SJCRH30 (cell line): Measurements from ENCODE around the gene PAGE5. TPM values are rescaled to one million over a fixed set of nuclear protein-coding genes. Genes with fewer than 3 reads are reported as not detected.

ENCODE experiments used
- DNase-seq, 2 experiments: peaks; one replicate each; pipeline ENCODE4 v3.0.0-alpha.2; 2015 to 2020
- H3K27ac ChIP-seq: fragments of 250-450 bp; sonication (Bioruptor Pico); 2 replicates; pipeline ENCODE4 v1.5.1; 2020; ENCODE audit warnings: mild to moderate bottlenecking, moderate library complexity
- H3K27me3 ChIP-seq: fragments of 250-450 bp; sonication (Bioruptor Pico); 2 replicates; pipeline ENCODE4 v1.5.1; 2020; ENCODE audit warnings: mild to moderate bottlenecking, moderate library complexity
- H3K36me3 ChIP-seq: fragments of 250-450 bp; sonication (Bioruptor Pico); 2 replicates; pipeline ENCODE4 v1.5.1; 2020; ENCODE audit warnings: mild to moderate bottlenecking, moderate library complexity
- H3K4me1 ChIP-seq: fragments of 250-450 bp; sonication (Bioruptor Pico); 2 replicates; pipeline ENCODE4 v1.5.1; 2020; ENCODE audit warnings: mild to moderate bottlenecking, moderate library complexity
- H3K4me3 ChIP-seq: fragments of 250-450 bp; sonication (Bioruptor Pico); 2 replicates; pipeline ENCODE4 v1.5.1; 2020; ENCODE audit warnings: mild to moderate bottlenecking, moderate library complexity
- H3K9me3 ChIP-seq: fragments of 250-450 bp; sonication (Bioruptor Pico); replicated peaks from 2 replicates; pipeline ENCODE4 v1.5.1; 2020; ENCODE audit warnings: mild to moderate bottlenecking, moderate library complexity
- total RNA-seq: library from RNA; depleted of rRNA; stranded (reverse); fragments of >200 nt; shearing (Covaris generic); gene quantifications from 2 replicates; pipeline ENCODE4 v1.2.3, GENCODE V29; 2014; rRNA removed

PAGE5 gene
- total RNA-seq, result not detected in 2 replicates

- no peaks in the 10 kb centered on the region for H3K9me3 ChIP-seq
- no peaks in the 10 kb centered on the region for H3K27me3 ChIP-seq
- H3K27ac ChIP-seq, result no peak within 1 kb of the TSS
- no peak for DNase-seq
- no peaks in the 10 kb centered on the region for H3K36me3 ChIP-seq
- H3K4me1 ChIP-seq, result no peaks in the 10 kb centered on the region
- H3K4me3 ChIP-seq, result no peak within 1 kb of the TSS
These were observed at the start of gene PAGE5 for GRCh38 chrX:55220119-55220794. Gene PAGE5 (plus strand): TSS chrX:55220346. CDS start chrX:55221383, 1,037 bp downstream.

DNA sequence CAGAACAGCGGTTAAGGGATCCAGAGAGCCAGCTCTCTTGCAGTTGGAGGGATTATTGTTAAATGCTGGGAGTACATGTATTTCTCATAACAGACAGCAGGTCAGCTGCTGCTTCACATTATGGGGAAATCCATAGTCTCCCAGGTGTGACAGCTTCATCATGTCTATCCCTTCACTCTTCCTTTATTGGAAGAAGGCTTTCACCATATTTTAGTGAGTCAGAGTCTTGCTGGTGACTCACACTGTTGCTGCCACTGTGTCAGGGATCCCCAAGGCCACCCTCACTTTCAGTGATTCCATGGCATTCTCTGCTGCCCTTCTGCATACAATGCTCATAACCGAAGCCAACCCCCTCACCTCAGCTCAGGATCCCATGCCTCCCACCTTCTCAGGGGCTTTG is 32.9 kb upstream of the PAGE5 start:
- Histone ChIP-seq H3K36me3 (no peaks in the 10 kb centered on the region), H3K27me3 (no peaks in the 10 kb centered on the region), H3K4me3 (no peak overlapping the region), H3K9me3 (no peaks in the 10 kb centered on the region), H3K27ac (no peak overlapping the region), H3K4me1 (no peaks in the 10 kb centered on the region)
- DNase-seq, result no peak

DNA sequence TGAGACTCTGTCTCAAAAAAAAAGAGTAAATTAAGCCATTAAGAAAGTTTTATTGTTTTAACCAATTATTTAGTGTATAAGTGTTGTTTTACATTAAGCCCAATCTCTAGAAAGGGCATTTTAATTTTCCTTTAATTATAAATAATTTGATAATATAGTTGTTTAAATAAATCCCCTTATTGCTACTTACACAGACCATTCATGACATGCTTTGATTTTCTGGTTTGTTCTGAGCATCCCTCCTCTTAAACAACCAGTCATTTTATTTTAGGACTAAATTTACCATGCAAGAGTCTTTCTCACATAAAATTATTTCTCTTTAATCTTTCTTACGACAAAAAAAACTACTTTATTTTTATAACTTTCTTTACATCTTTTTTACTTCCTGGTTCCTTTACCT is 23.5 kb upstream of the PAGE5 start:
- Histone ChIP-seq H3K27me3 (no peaks in the 10 kb centered on the region), H3K4me1 (no peaks in the 10 kb centered on the region), H3K36me3 (no peaks in the 10 kb centered on the region), H3K9me3 (no peaks in the 10 kb centered on the region), H3K4me3 (no peak overlapping the region), H3K27ac (no peak overlapping the region)
- DNase-seq, result no peak

GRCh38 chrX:55201930-55202579 is 18.1 kb upstream of the PAGE5 start:
- H3K27ac ChIP-seq, result no peak overlapping the region
- H3K4me1 ChIP-seq, result no peaks in the 10 kb centered on the region
- DNase-seq, result no peak
- no peaks in the 10 kb centered on the region for H3K27me3 ChIP-seq
- H3K9me3 ChIP-seq, result no peaks in the 10 kb centered on the region
- H3K4me3 ChIP-seq, result no peak overlapping the region
- no peaks in the 10 kb centered on the region for H3K36me3 ChIP-seq

GRCh38 chrX:55206162-55206941 is 13.8 kb upstream of the PAGE5 start:
- no peak overlapping the region for H3K4me3 ChIP-seq
- H3K4me1 ChIP-seq, result no peaks in the 10 kb centered on the region
- H3K27me3 ChIP-seq, result no peaks in the 10 kb centered on the region
- H3K36me3 ChIP-seq, result no peaks in the 10 kb centered on the region
- H3K9me3 ChIP-seq, result no peaks in the 10 kb centered on the region
- no peak for DNase-seq
- no peak overlapping the region for H3K27ac ChIP-seq

DNA sequence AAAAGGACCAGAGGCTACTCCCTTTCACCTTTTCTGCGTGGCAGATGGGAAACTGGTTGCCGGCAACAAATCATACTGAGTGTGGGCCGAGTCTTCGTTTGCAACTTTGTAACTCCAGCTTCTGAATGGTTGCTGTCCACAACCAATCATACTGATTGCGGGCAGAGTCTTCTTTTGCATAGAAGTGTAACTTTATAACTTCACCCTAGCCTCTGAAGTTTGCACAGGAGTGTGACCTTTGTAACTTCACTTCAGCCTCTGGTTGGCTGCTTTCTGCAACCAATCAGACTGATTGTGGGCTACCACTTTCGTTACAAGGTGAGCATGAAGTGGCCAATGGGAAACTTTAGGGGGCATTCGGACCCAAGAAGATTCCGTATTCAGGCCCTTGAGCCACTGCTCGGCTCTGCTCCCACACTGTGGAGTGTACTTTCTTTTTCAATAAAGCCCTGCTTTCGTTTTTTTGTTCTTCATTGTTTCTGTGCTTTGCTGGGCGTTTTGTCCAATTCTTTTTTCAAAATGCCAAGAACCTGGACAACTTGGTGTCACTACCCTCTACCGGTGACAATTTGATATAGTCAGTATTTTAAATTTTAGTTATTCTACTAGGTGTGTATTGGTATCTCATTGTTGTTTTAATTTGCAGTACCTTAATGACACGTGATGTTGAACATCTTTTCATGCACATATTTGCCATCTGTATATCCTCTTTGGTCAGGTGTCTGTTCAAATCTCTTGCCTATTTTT is 9.0 kb upstream of the PAGE5 start:
- Histone ChIP-seq H3K27ac (no peak overlapping the region), H3K27me3 (no peaks in the 10 kb centered on the region), H3K4me1 (no peaks in the 10 kb centered on the region), H3K9me3 (no peaks in the 10 kb centered on the region), H3K4me3 (no peak overlapping the region), H3K36me3 (no peaks in the 10 kb centered on the region)
- DNase-seq, result no peak

- DNase-seq, result no peak
- Histone ChIP-seq H3K27ac (no peak overlapping the region), H3K36me3 (no peaks in the 10 kb centered on the region), H3K9me3 (no peaks in the 10 kb centered on the region), H3K4me1 (no peaks in the 10 kb centered on the region), H3K27me3 (no peaks in the 10 kb centered on the region), H3K4me3 (no peak overlapping the region)
These were observed 6.8 kb upstream of the PAGE5 start for GRCh38 chrX:55213381-55213780.

- H3K27me3 ChIP-seq, result no peaks in the 10 kb centered on the region
- H3K4me1 ChIP-seq, result no peaks in the 10 kb centered on the region
- H3K36me3 ChIP-seq, result no peaks in the 10 kb centered on the region
- H3K27ac ChIP-seq, result no peak overlapping the region
- H3K4me3 ChIP-seq, result no peak overlapping the region
- no peak for DNase-seq
- no peaks in the 10 kb centered on the region for H3K9me3 ChIP-seq
These were observed 20.7 kb downstream of the PAGE5 start for GRCh38 chrX:55240788-55241340.

- no peak overlapping the region for H3K27ac ChIP-seq
- DNase-seq, result no peak
- H3K4me3 ChIP-seq, result no peak overlapping the region
- H3K9me3 ChIP-seq, result no peaks in the 10 kb centered on the region
- H3K27me3 ChIP-seq, result no peaks in the 10 kb centered on the region
- H3K36me3 ChIP-seq, result no peaks in the 10 kb centered on the region
- H3K4me1 ChIP-seq, result no peaks in the 10 kb centered on the region
These were observed 33.4 kb downstream of the PAGE5 start for GRCh38 chrX:55253528-55253927.

DNA sequence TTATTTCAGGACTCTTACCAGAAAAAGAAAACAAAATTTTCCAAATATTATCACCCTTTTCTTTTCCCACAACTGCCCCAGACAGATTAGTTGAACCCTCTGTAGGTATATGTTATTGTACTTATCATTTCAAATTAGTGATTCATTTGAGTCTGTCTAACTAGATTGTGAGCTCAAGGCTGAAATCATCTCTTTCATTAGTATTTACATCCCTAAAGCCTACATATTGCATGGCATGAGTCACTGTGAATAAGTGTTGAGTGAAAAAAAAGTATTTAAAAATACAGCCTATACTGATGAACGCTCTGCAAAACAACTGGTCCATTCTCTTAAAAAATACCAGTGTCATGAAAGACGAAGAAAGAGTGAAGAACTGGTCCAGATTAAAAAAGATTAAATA is 40.7 kb downstream of the PAGE5 start:
- H3K36me3 ChIP-seq, result no peaks in the 10 kb centered on the region
- H3K27me3 ChIP-seq, result no peaks in the 10 kb centered on the region
- H3K4me3 ChIP-seq, result no peak overlapping the region
- H3K4me1 ChIP-seq, result no peaks in the 10 kb centered on the region
- no peak overlapping the region for H3K27ac ChIP-seq
- no peaks in the 10 kb centered on the region for H3K9me3 ChIP-seq
- DNase-seq, result no peak

DNA sequence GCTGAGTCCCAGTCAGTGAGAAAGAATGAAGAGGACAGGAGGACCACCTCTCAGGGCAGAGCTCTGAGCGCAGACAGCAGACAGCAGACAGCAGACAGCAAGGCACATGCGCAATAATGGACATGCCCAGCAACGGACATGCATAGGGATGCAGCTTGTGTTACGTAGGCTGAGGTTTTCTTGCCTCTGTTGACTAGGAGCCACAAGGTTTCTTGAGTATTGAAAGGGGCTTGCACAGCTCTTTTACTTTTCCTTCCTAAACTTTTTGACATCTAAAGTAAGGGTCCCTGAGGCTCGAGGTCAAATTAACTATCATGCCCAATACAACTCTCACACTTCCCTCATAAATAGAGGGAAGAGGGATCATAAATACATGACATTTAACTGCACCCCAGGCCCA is 44.7 kb downstream of the PAGE5 start, which contains the start of gene PAGE3:
Gene PAGE3 (minus strand): TSS at position 101 of the 400 bp plus-strand sequence. CDS start 1,013 bp downstream, outside the sequence.
- Histone ChIP-seq H3K4me1 (no peaks in the 10 kb centered on the region), H3K4me3 (no peak within 1 kb of the TSS), H3K27me3 (no peaks in the 10 kb centered on the region)

More for the DNA sequence above, 44.7 kb downstream of the PAGE5 start, which contains the start of gene PAGE3:
- no peak for DNase-seq
- H3K36me3 ChIP-seq, result no peaks in the 10 kb centered on the region
- no peak within 1 kb of the TSS for H3K27ac ChIP-seq
- H3K9me3 ChIP-seq, result no peaks in the 10 kb centered on the region
